H1 (cell line): ENCODE data around the gene ACTL6A. TPM values are rescaled to one million over a fixed set of nuclear protein-coding genes. Genes with fewer than 3 reads are reported as not detected.
A peak's percentile ranks its signal among the peaks of the same experiment; 100 is the strongest.

ENCODE experiments used
- ASH2L ChIP-seq: fragments of 200-600, 300-600 bp; sonication (generic); IDR thresholded peaks from one replicate; pipeline ENCODE4 v1.7.1; 2017; ENCODE audit warnings: low read length
- CBX5 ChIP-seq: fragments of 300-800, 300-1000 bp; sonication (generic); IDR thresholded peaks from 2 replicates; pipeline ENCODE4 v1.7.1; 2016; ENCODE audit warnings: antibody characterized with exemption, low read length, low read depth
- CHD1 ChIP-seq: IDR thresholded peaks from 2 replicates; pipeline ENCODE4 v1.6.1; 2012; ENCODE audit warnings: low read depth, low read length, improper control_type of control experiment
- CREB1 ChIP-seq: IDR thresholded peaks from 2 replicates; pipeline ENCODE4 v1.6.1; 2012; ENCODE audit warnings: inconsistent platforms
- CTCF ChIP-seq, 3 experiments: IDR thresholded peaks; 1 replicate in 2 of 3; 2 replicates in 1 of 3; pipeline versions ENCODE4 v1.5.1 to v1.6.1; 2011; ENCODE audit warnings: low read length in 3 of 3, mild to moderate bottlenecking in 3 of 3, inconsistent platforms in 2 of 3, low read depth in 1 of 3, moderate library complexity in 1 of 3; ENCODE audit not compliant: insufficient read depth in 1 of 3; ENCODE audit errors: control extremely low read depth in 1 of 3
- EP300 ChIP-seq, 2 experiments: IDR thresholded peaks; 1 replicate in 1 of 2; 2 replicates in 1 of 2; pipeline ENCODE4 v1.6.1; 2011 to 2012; ENCODE audit warnings: low read depth in 2 of 2, low read length in 2 of 2, mild to moderate bottlenecking in 2 of 2, borderline replicate concordance in 1 of 2, inconsistent platforms in 1 of 2, moderate library complexity in 1 of 2
- GTF2F1 ChIP-seq: IDR thresholded peaks from 2 replicates; pipeline ENCODE4 v1.6.1; 2012; ENCODE audit warnings: low read depth, low read length, improper control_type of control experiment, borderline replicate concordance
- HDAC6 ChIP-seq: IDR thresholded peaks from one replicate; pipeline ENCODE4 v1.7.1; 2012; ENCODE audit warnings: low read depth, mild to moderate bottlenecking, inconsistent platforms, low read length, moderate library complexity
- JUND ChIP-seq: IDR thresholded peaks from 2 replicates; pipeline ENCODE4 v1.6.1; 2011; ENCODE audit warnings: mild to moderate bottlenecking, improper control_type of control experiment, low read length
- KDM1A ChIP-seq: fragments of 200-600, 300-600 bp; sonication (generic); IDR thresholded peaks from 2 replicates; pipeline ENCODE4 v1.7.1; 2016; ENCODE audit warnings: mild to moderate bottlenecking, low read length, borderline replicate concordance
- KDM5A ChIP-seq: fragments of 200-600 bp; IDR thresholded peaks from 2 replicates; pipeline ENCODE4 v1.7.1; 2012; ENCODE audit warnings: mild to moderate bottlenecking, low read length, inconsistent platforms, mixed read lengths
- PHF8 ChIP-seq: fragments of 200-600 bp; sonication (generic); conservative IDR thresholded peaks from 2 replicates; pipeline ENCODE4 v1.7.1; 2012; ENCODE audit warnings: low read depth, mild to moderate bottlenecking, inconsistent platforms, low read length, moderate library complexity
- POU5F1 ChIP-seq: IDR thresholded peaks from 2 replicates; pipeline ENCODE4 v1.6.1; 2011; ENCODE audit warnings: low read depth, mild to moderate bottlenecking, low read length, moderate library complexity
- RAD21 ChIP-seq, 2 experiments: IDR thresholded peaks in 1 of 2; conservative IDR thresholded peaks in 1 of 2; 2 replicates each; pipeline ENCODE4 v1.6.1; 2011; ENCODE audit warnings: low read depth in 2 of 2, low read length in 2 of 2, improper control_type of control experiment in 1 of 2, inconsistent platforms in 1 of 2, mild to moderate bottlenecking in 1 of 2, moderate library complexity in 1 of 2
- RXRA ChIP-seq: IDR thresholded peaks from 2 replicates; pipeline ENCODE4 v1.6.1; 2011; ENCODE audit warnings: low read depth, mild to moderate bottlenecking, low read length, moderate library complexity; ENCODE audit not compliant: insufficient read depth
- SAP30 ChIP-seq: fragments of 300-600 bp; sonication (generic); IDR thresholded peaks from 2 replicates; pipeline ENCODE4 v1.7.1; 2012; ENCODE audit warnings: low read length, moderate library complexity, mild to moderate bottlenecking, inconsistent platforms; ENCODE audit not compliant: insufficient read depth, insufficient replicate concordance
- SIN3A ChIP-seq, 2 experiments: IDR thresholded peaks in 1 of 2; conservative IDR thresholded peaks in 1 of 2; 2 replicates each; pipeline ENCODE4 v1.6.1; 2011 to 2012; ENCODE audit warnings: low read length in 2 of 2, improper control_type of control experiment in 1 of 2, low read depth in 1 of 2, mild to moderate bottlenecking in 1 of 2
- SIRT6 ChIP-seq: IDR thresholded peaks from one replicate; pipeline ENCODE4 v1.7.1; 2012; ENCODE audit warnings: low read length, inconsistent platforms
- SRF ChIP-seq: IDR thresholded peaks from 2 replicates; pipeline ENCODE4 v1.6.1; 2011; ENCODE audit warnings: mild to moderate bottlenecking, low read depth, low read length, moderate library complexity
- SUZ12 ChIP-seq: fragments of 200-600 bp; sonication (generic); IDR thresholded peaks from 2 replicates; pipeline ENCODE4 v1.6.1; 2012; ENCODE audit warnings: mild to moderate bottlenecking, inconsistent platforms, low read length, moderate library complexity, mixed read lengths
- polyA plus RNA-seq, 7 experiments: library from polyadenylated mRNA; depleted of rRNA in 3 of 7; stranded (reverse) in 5 of 7; unstranded in 2 of 7; fragments of >200 nt in 5 of 7; fragments of 200-250 nt in 2 of 7; gene quantifications; 1 replicate in 5 of 7; 2 replicates in 1 of 7; 4 replicates in 1 of 7; pipeline versions ENCODE4 v1.2.1 to v1.2.3, GENCODE V29; 2011 to 2013; ENCODE audit warnings: missing spikeins in 2 of 7, mixed read lengths in 2 of 7
- total RNA-seq: library from RNA; stranded (reverse); fragmentation: NEBNext Ultra II Directional; extraction: Animal tissue kit (Norgen Biotek cat#: 25700); gene quantifications from 2 replicates; pipeline ENCODE4 v1.2.1, GENCODE V29; 2021
- TF ChIP-seq, protein P1 (sequence below): IDR thresholded peaks from 2 replicates; pipeline ENCODE4 v1.6.1; 2011; ENCODE audit warnings: low read length, improper control_type of control experiment

Gene ACTL6A
- total and polyA plus RNA-seq, 2 of the 8 experiments (the other 6 are each of a cell fraction or from before 2014, with no cell fraction given): 76.9 to 99.5 TPM

DNA sequence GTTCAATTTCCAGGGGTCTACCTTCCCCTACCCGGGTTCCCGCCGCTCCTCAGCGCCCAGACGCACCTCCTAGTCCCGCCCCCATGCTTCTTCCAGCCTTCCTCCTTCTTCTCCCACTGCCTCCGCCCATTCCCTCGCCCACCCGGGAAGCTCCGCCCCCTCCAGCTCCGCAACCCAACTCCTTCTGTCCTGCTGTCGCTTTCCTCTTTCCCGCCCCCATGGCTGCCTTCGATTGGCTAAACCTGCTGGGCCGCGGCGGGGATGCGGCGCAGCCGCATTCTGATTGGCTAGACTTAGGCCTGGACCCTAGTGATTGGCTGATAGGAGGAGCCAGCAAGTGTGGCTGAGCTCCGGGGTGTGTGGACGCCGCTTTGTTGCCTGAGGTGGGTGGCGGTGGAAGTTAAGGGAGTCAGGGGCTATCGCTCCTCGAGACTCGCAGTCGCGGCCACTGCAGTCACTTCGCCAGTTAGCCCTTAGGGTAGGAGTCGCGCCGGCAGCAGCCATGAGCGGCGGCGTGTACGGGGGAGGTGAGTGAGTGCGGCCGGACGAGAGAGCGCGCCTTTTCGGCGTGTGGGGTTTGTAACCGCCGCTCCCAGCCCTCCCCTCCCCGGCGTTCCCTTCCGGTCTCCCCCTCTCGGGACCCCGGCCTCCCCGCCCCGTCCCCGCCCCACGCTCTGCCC lies at the start of gene ACTL6A (continued):
- TF ChIP-seq GTF2F1: 0 out of 2 replicates have a peak, but pooled peaks have one; percentile 31
- no peak for TF ChIP-seq KDM1A
- TF ChIP-seq RXRA: no peak
- TF ChIP-seq HDAC6: no peak
- TF ChIP-seq SIN3A (conservative IDR thresholded peaks at IDR 0.05 in 1 of 2, IDR thresholded peaks at IDR 0.05 in 1 of 2; ENCODE audit: low read depth in 1 of 2, low read length in 2 of 2): no peak
- TF ChIP-seq CTCF (IDR thresholded peaks at IDR 0.05; ENCODE audit: control extremely low read depth in 1 of 3, insufficient read depth in 1 of 3, low read depth in 1 of 3, low read length in 3 of 3): no peak
- TF ChIP-seq RAD21 (IDR thresholded peaks at IDR 0.05 in 1 of 2, conservative IDR thresholded peaks at IDR 0.05 in 1 of 2; ENCODE audit: low read depth in 2 of 2, low read length in 2 of 2): no peak
- TF ChIP-seq JUND: no peak
- TF ChIP-seq CHD1: no peak
- TF ChIP-seq, protein P1, sequence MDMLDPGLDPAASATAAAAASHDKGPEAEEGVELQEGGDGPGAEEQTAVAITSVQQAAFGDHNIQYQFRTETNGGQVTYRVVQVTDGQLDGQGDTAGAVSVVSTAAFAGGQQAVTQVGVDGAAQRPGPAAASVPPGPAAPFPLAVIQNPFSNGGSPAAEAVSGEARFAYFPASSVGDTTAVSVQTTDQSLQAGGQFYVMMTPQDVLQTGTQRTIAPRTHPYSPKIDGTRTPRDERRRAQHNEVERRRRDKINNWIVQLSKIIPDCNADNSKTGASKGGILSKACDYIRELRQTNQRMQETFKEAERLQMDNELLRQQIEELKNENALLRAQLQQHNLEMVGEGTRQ: no peak
- TF ChIP-seq SAP30: no peak
- TF ChIP-seq SUZ12: no peak
- TF ChIP-seq CBX5: no peak
- TF ChIP-seq EP300 (IDR thresholded peaks at IDR 0.05; ENCODE audit: borderline replicate concordance in 1 of 2, low read depth in 2 of 2, low read length in 2 of 2): no peak
- no peak for TF ChIP-seq KDM5A
- TF ChIP-seq POU5F1: no peak
- TF ChIP-seq SRF: no peak
- TF ChIP-seq SIRT6: no peak
- peak; percentile 100 for TF ChIP-seq PHF8
- TF ChIP-seq ASH2L: peak; percentile 80
- TF ChIP-seq CREB1: peak; percentile 66
